SK-N-SH (cell line): ENCODE results near the gene PIP5K1C.

Source experiments
- EP300 ChIP-seq, 2 experiments: IDR thresholded peaks; 2 replicates each; pipeline versions ENCODE4 v1.4.0 to v1.6.1; 2012; ENCODE audit warnings: borderline replicate concordance in 1 of 2, low read depth in 1 of 2, low read length in 1 of 2
- EZH2phosphoT487 ChIP-seq: fragments of 200-600 bp; sonication (generic); IDR thresholded peaks from 2 replicates; pipeline ENCODE4 v1.6.1; 2017; ENCODE audit warnings: low read depth, mixed run types, mild to moderate bottlenecking, antibody characterized with exemption, moderate library complexity, borderline replicate concordance
- FOXJ3 ChIP-seq: sonication (generic); formaldehyde crosslinking; IDR thresholded peaks from 2 replicates; pipeline ENCODE4 v1.5.1; 2020; ENCODE audit warnings: mild to moderate bottlenecking, missing genetic modification reagents
- JUND ChIP-seq: IDR thresholded peaks from 2 replicates; pipeline ENCODE4 v1.4.0; 2012
- NRF1 ChIP-seq: IDR thresholded peaks from 2 replicates; pipeline ENCODE4 v1.6.1; 2012; ENCODE audit warnings: low read depth, mild to moderate bottlenecking, low read length
- POLR2AphosphoS5 ChIP-seq: IDR thresholded peaks from 2 replicates; pipeline ENCODE4 v1.6.1; 2012; ENCODE audit warnings: low read depth, low read length
- RAD21 ChIP-seq: IDR thresholded peaks from 2 replicates; pipeline ENCODE4 v1.6.1; 2012; ENCODE audit warnings: mild to moderate bottlenecking, low read length
- RFX5 ChIP-seq: IDR thresholded peaks from 2 replicates; pipeline ENCODE4 v1.6.1; 2012; ENCODE audit warnings: mild to moderate bottlenecking, improper control_type of control experiment, low read length
- SIN3A ChIP-seq: IDR thresholded peaks from 2 replicates; pipeline ENCODE4 v1.6.1; 2012; ENCODE audit warnings: low read depth, mild to moderate bottlenecking, low read length, moderate library complexity, borderline replicate concordance
- TF ChIP-seq, protein P1 (sequence below): IDR thresholded peaks from 2 replicates; pipeline ENCODE4 v1.4.0; 2012; ENCODE audit warnings: low read depth
- TF ChIP-seq, protein P2 (sequence below): fragments of 200-600 bp; sonication (generic); IDR thresholded peaks from 2 replicates; pipeline ENCODE4 v1.6.1; 2017; ENCODE audit warnings: antibody characterized with exemption, mild to moderate bottlenecking, moderate library complexity
- TF ChIP-seq, protein P3 (sequence below): IDR thresholded peaks from 2 replicates; pipeline ENCODE4 v1.6.1; 2012; ENCODE audit warnings: mild to moderate bottlenecking, low read depth, low read length, moderate library complexity
- TF ChIP-seq, protein P4 (sequence below): fragments of 150-350 bp; IDR thresholded peaks from 2 replicates; pipeline ENCODE4 v1.6.1; 2017; ENCODE audit warnings: antibody characterized with exemption, low read length, low read depth, borderline replicate concordance

DNA sequence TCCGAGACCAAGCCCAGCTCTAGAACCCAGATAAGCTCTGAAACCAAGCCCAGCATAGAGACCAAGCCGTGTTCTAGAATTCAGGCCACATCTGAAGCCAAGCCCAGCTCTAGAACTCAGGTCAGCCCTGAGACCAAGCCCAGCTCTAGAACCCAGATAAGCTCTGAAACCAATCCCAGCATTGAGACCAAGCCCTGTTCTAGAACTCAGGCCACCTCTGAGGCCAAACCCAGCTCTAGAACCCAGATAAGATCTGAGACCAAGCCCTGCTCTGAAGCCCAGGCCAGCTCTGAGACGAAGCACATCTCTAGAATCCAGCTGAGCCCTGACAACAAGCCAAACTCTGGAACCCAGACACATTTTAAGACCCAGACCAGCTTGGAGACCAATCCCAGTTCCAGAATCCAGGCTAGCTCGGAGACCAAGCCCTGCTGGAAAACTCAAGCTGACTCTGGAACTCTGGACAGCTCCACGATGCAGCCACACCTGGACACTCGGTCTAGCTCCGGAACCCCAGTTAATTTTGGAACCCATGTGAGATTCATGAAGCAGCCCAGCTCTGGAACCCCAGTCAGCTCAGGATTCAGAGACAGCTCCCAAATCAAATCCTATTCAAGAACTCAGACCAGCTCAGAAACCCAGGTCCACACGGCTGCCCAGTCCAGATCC lies 109.1 kb downstream of the PIP5K1C start:
- TF ChIP-seq, protein P1, sequence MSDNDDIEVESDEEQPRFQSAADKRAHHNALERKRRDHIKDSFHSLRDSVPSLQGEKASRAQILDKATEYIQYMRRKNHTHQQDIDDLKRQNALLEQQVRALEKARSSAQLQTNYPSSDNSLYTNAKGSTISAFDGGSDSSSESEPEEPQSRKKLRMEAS, result no peak
- no peak for TF ChIP-seq EZH2phosphoT487
- TF ChIP-seq, protein P2, sequence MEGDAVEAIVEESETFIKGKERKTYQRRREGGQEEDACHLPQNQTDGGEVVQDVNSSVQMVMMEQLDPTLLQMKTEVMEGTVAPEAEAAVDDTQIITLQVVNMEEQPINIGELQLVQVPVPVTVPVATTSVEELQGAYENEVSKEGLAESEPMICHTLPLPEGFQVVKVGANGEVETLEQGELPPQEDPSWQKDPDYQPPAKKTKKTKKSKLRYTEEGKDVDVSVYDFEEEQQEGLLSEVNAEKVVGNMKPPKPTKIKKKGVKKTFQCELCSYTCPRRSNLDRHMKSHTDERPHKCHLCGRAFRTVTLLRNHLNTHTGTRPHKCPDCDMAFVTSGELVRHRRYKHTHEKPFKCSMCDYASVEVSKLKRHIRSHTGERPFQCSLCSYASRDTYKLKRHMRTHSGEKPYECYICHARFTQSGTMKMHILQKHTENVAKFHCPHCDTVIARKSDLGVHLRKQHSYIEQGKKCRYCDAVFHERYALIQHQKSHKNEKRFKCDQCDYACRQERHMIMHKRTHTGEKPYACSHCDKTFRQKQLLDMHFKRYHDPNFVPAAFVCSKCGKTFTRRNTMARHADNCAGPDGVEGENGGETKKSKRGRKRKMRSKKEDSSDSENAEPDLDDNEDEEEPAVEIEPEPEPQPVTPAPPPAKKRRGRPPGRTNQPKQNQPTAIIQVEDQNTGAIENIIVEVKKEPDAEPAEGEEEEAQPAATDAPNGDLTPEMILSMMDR, result no peak
- no peak for TF ChIP-seq RFX5
- TF ChIP-seq, protein P3, sequence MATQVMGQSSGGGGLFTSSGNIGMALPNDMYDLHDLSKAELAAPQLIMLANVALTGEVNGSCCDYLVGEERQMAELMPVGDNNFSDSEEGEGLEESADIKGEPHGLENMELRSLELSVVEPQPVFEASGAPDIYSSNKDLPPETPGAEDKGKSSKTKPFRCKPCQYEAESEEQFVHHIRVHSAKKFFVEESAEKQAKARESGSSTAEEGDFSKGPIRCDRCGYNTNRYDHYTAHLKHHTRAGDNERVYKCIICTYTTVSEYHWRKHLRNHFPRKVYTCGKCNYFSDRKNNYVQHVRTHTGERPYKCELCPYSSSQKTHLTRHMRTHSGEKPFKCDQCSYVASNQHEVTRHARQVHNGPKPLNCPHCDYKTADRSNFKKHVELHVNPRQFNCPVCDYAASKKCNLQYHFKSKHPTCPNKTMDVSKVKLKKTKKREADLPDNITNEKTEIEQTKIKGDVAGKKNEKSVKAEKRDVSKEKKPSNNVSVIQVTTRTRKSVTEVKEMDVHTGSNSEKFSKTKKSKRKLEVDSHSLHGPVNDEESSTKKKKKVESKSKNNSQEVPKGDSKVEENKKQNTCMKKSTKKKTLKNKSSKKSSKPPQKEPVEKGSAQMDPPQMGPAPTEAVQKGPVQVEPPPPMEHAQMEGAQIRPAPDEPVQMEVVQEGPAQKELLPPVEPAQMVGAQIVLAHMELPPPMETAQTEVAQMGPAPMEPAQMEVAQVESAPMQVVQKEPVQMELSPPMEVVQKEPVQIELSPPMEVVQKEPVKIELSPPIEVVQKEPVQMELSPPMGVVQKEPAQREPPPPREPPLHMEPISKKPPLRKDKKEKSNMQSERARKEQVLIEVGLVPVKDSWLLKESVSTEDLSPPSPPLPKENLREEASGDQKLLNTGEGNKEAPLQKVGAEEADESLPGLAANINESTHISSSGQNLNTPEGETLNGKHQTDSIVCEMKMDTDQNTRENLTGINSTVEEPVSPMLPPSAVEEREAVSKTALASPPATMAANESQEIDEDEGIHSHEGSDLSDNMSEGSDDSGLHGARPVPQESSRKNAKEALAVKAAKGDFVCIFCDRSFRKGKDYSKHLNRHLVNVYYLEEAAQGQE, result no peak
- no peak for TF ChIP-seq NRF1
- no peak for TF ChIP-seq RAD21
- TF ChIP-seq POLR2AphosphoS5, result no peak
- TF ChIP-seq, protein P4, sequence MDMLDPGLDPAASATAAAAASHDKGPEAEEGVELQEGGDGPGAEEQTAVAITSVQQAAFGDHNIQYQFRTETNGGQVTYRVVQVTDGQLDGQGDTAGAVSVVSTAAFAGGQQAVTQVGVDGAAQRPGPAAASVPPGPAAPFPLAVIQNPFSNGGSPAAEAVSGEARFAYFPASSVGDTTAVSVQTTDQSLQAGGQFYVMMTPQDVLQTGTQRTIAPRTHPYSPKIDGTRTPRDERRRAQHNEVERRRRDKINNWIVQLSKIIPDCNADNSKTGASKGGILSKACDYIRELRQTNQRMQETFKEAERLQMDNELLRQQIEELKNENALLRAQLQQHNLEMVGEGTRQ, result no peak
- TF ChIP-seq JUND, result no peak
- TF ChIP-seq EP300 (IDR thresholded peaks at IDR 0.05; ENCODE audit: borderline replicate concordance in 1 of 2, low read depth in 1 of 2, low read length in 1 of 2), result no peak
- TF ChIP-seq FOXJ3 (CRISPR knock-in tag), result no peak
- TF ChIP-seq SIN3A, result no peak
